Cardiac muscle cell (in vitro differentiated cells and primary cell): ENCODE results near the gene KRTAP10-2. TPM values are rescaled to one million over a fixed set of nuclear protein-coding genes. Genes with fewer than 3 reads are reported as not detected.

ENCODE experiments used
- DNase-seq, 2 donors: peaks; one replicate each; pipeline versions ENCODE4 v3.0.0 to v3.0.0-alpha.2; 2010 to 2017; ENCODE audit warnings: low read depth in 1 of 2, low spot score in 1 of 2
- H3K27ac ChIP-seq: fragments of 200-600 bp; sonication (generic); 2 replicates; pipeline ENCODE4 v1.5.1; 2016
- H3K27me3 ChIP-seq: fragments of 200-600 bp; sonication (generic); 2 replicates; pipeline ENCODE4 v1.6.0; 2016; ENCODE audit warnings: control low read depth
- H3K36me3 ChIP-seq: fragments of 200-600 bp; sonication (generic); 2 replicates; pipeline ENCODE4 v1.5.1; 2016; ENCODE audit warnings: control low read depth
- H3K4me1 ChIP-seq: fragments of 200-600 bp; sonication (generic); 2 replicates; pipeline ENCODE4 v1.8.1; 2017; ENCODE audit warnings: low read depth, mild to moderate bottlenecking, mixed run types
- H3K4me3 ChIP-seq: fragments of 200-600 bp; sonication (generic); 2 replicates; pipeline ENCODE4 v1.5.1; 2016; ENCODE audit warnings: mild to moderate bottlenecking
- H3K9me3 ChIP-seq: fragments of 200-600 bp; sonication (generic); 2 replicates; pipeline ENCODE4 v1.5.1; 2017; ENCODE audit warnings: low read depth, mild to moderate bottlenecking, control low read depth
- CTCF ChIP-seq: IDR thresholded peaks from 2 replicates; pipeline ENCODE4 v1.5.1; 2012; ENCODE audit warnings: low read depth, mild to moderate bottlenecking, low read length
- polyA plus RNA-seq: library from polyadenylated mRNA; unstranded; fragments of >200 nt; fragmentation: Nextera tagmentation; extraction: Ambion mirVana; gene quantifications from 2 replicates; pipeline ENCODE4 v1.2.1, GENCODE V29; 2016
- total RNA-seq: library from RNA; depleted of rRNA; stranded (reverse); fragments of >200 nt; gene quantifications from 2 replicates; pipeline ENCODE4 v1.2.3, GENCODE V29; 2016

KRTAP10-2 gene
- total and polyA plus RNA-seq, 2 experiments from 2014 or later: 0.55 TPM; not detected in 1

GRCh38 chr21:44526096-44526997 is 25.0 kb downstream of the KRTAP10-2 start:
- no peak for DNase-seq
- H3K27ac ChIP-seq: no peak overlapping the region
- no peaks in the 10 kb centered on the region for H3K4me1 ChIP-seq
- no peaks in the 10 kb centered on the region for H3K27me3 ChIP-seq
- TF ChIP-seq CTCF: no peak
- H3K36me3 ChIP-seq: no peaks in the 10 kb centered on the region
- H3K4me3 ChIP-seq: no peak overlapping the region
- H3K9me3 ChIP-seq: no peaks in the 10 kb centered on the region

- H3K27me3 ChIP-seq: no peaks in the 10 kb centered on the region
- H3K4me1 ChIP-seq: no peaks in the 10 kb centered on the region
- no peaks in the 10 kb centered on the region for H3K36me3 ChIP-seq
- DNase-seq: no peak
- no peak overlapping the region for H3K4me3 ChIP-seq
- TF ChIP-seq CTCF: no peak
- H3K9me3 ChIP-seq: no peaks in the 10 kb centered on the region
- H3K27ac ChIP-seq: no peak overlapping the region
Observed at GRCh38 chr21:44525391-44526095, 25.8 kb downstream of the KRTAP10-2 start.

GRCh38 chr21:44524414-44525371 is 26.6 kb downstream of the KRTAP10-2 start:
- Histone ChIP-seq H3K4me3 (no peak overlapping the region), H3K27ac (no peak overlapping the region), H3K27me3 (no peaks in the 10 kb centered on the region), H3K9me3 (no peaks in the 10 kb centered on the region), H3K4me1 (no peaks in the 10 kb centered on the region), H3K36me3 (no peaks in the 10 kb centered on the region)
- DNase-seq: no peak
- TF ChIP-seq CTCF: no peak

GRCh38 chr21:44523567-44524413 is 27.5 kb downstream of the KRTAP10-2 start:
- no peaks in the 10 kb centered on the region for H3K9me3 ChIP-seq
- H3K27me3 ChIP-seq: no peaks in the 10 kb centered on the region
- DNase-seq: no peak
- no peak overlapping the region for H3K4me3 ChIP-seq
- H3K27ac ChIP-seq: no peak overlapping the region
- TF ChIP-seq CTCF: no peak
- H3K36me3 ChIP-seq: no peaks in the 10 kb centered on the region
- H3K4me1 ChIP-seq: no peaks in the 10 kb centered on the region
